GM06990 (cell line): ENCODE data around the gene ELOVL6.

ENCODE experiments used
- DNase-seq: peaks from one replicate; pipeline ENCODE4 v3.0.0-alpha.2; 2011; ENCODE audit not compliant: insufficient read length; ENCODE audit errors: extremely low read depth
- H3K27me3 ChIP-seq: replicated peaks from 2 replicates; pipeline ENCODE4 v1.6.0; 2011; ENCODE audit warnings: low read length; ENCODE audit not compliant: control insufficient read depth, insufficient read depth
- H3K36me3 ChIP-seq: 2 replicates; pipeline ENCODE4 v1.5.1; 2011; ENCODE audit warnings: low read length; ENCODE audit not compliant: control insufficient read depth, insufficient read depth
- H3K4me3 ChIP-seq: replicated peaks from 2 replicates; pipeline ENCODE4 v1.5.1; 2011; ENCODE audit warnings: low read depth, mild to moderate bottlenecking, control low read depth, low read length
- CTCF ChIP-seq: IDR thresholded peaks from 2 replicates; pipeline ENCODE4 v1.5.1; 2011; ENCODE audit warnings: low read length, control low read depth, mild to moderate bottlenecking, inconsistent platforms; ENCODE audit not compliant: insufficient read depth, poor library complexity, severe bottlenecking

Gene ELOVL6

GRCh38 chr4:110022457-110022856, 176.0 kb downstream of the ELOVL6 start:
- Histone ChIP-seq H3K36me3 (no peaks in the 10 kb centered on the region), H3K27me3 (no peaks in the 10 kb centered on the region), H3K4me3 (no peak overlapping the region)
- no peak for TF ChIP-seq CTCF
- DNase-seq: no peak

GRCh38 chr4:110020646-110021443, 177.6 kb downstream of the ELOVL6 start:
- Histone ChIP-seq H3K4me3 (no peak overlapping the region), H3K27me3 (no peaks in the 10 kb centered on the region), H3K36me3 (no peaks in the 10 kb centered on the region)
- no peak for TF ChIP-seq CTCF
- no peak for DNase-seq

GRCh38 chr4:110020139-110020538, 178.3 kb downstream of the ELOVL6 start:
- H3K27me3 ChIP-seq: no peaks in the 10 kb centered on the region
- TF ChIP-seq CTCF: no peak
- DNase-seq: no peak
- no peak overlapping the region for H3K4me3 ChIP-seq
- H3K36me3 ChIP-seq: no peaks in the 10 kb centered on the region

- TF ChIP-seq CTCF: no peak
- DNase-seq: no peak
- no peaks in the 10 kb centered on the region for H3K27me3 ChIP-seq
- H3K36me3 ChIP-seq: no peaks in the 10 kb centered on the region
- no peak overlapping the region for H3K4me3 ChIP-seq
Measured at GRCh38 chr4:110019153-110019552, 179.3 kb downstream of the ELOVL6 start.

- no peak for DNase-seq
- no peaks in the 10 kb centered on the region for H3K36me3 ChIP-seq
Measured at GRCh38 chr4:110014233-110014632, 184.2 kb downstream of the ELOVL6 start.

More at GRCh38 chr4:110014233-110014632, 184.2 kb downstream of the ELOVL6 start:
- no peaks in the 10 kb centered on the region for H3K27me3 ChIP-seq
- no peak for TF ChIP-seq CTCF
- H3K4me3 ChIP-seq: no peak overlapping the region
